ENCODE measurements around the gene MAP1LC3C.

Gene MAP1LC3C

GRCh38 chr1:241972703-241973369, 26.1 kb downstream of the MAP1LC3C start:
- Mint-ChIP-seq H3K27me3 (no peaks in the 10 kb centered on the region), H3K36me3 (ENCODE audit: low read depth) (no peaks in the 10 kb centered on the region), H3K9me3 (no peaks in the 10 kb centered on the region), H3K27ac (no peak overlapping the region), H3K4me1 (ENCODE audit: low read depth) (no peaks in the 10 kb centered on the region), H3K4me3 (no peak overlapping the region)
- no peak for DNase-seq

- DNase-seq: no peak
- Mint-ChIP-seq H3K4me1 (ENCODE audit: low read depth) (no peaks in the 10 kb centered on the region), H3K4me3 (no peak overlapping the region), H3K27me3 (no peaks in the 10 kb centered on the region), H3K36me3 (ENCODE audit: low read depth) (no peaks in the 10 kb centered on the region), H3K9me3 (no peaks in the 10 kb centered on the region), H3K27ac (no peak overlapping the region)
Observed at GRCh38 chr1:241968611-241969010, 30.3 kb downstream of the MAP1LC3C start.

- Mint-ChIP-seq H3K36me3 (ENCODE audit: low read depth) (no peaks in the 10 kb centered on the region), H3K9me3 (no peaks in the 10 kb centered on the region), H3K27me3 (no peaks in the 10 kb centered on the region), H3K4me3 (no peak overlapping the region), H3K4me1 (ENCODE audit: low read depth) (no peaks in the 10 kb centered on the region), H3K27ac (no peak overlapping the region)
- DNase-seq: no peak
Observed at GRCh38 chr1:241964550-241965282, 34.2 kb downstream of the MAP1LC3C start.

GRCh38 chr1:241963722-241964121, 35.2 kb downstream of the MAP1LC3C start:
- no peaks in the 10 kb centered on the region for H3K9me3 Mint-ChIP-seq
- H3K4me1 Mint-ChIP-seq (ENCODE audit: low read depth): no peaks in the 10 kb centered on the region
- H3K4me3 Mint-ChIP-seq: no peak overlapping the region
- H3K27ac Mint-ChIP-seq: no peak overlapping the region
- H3K27me3 Mint-ChIP-seq: no peaks in the 10 kb centered on the region
- DNase-seq: no peak
- H3K36me3 Mint-ChIP-seq (ENCODE audit: low read depth): no peaks in the 10 kb centered on the region

- Mint-ChIP-seq H3K36me3 (ENCODE audit: low read depth) (no peaks in the 10 kb centered on the region), H3K27ac (no peak overlapping the region), H3K9me3 (no peaks in the 10 kb centered on the region), H3K4me3 (no peak overlapping the region), H3K27me3 (no peaks in the 10 kb centered on the region), H3K4me1 (ENCODE audit: low read depth) (no peaks in the 10 kb centered on the region)
- DNase-seq: no peak
Observed at GRCh38 chr1:241962153-241962552, 36.7 kb downstream of the MAP1LC3C start.

- DNase-seq: no peak
- H3K27ac Mint-ChIP-seq: no peak within 1 kb of the TSS
- H3K36me3 Mint-ChIP-seq (ENCODE audit: low read depth): no peaks in the 10 kb centered on the region
- no peak within 1 kb of the TSS for H3K4me3 Mint-ChIP-seq
- no peaks in the 10 kb centered on the region for H3K27me3 Mint-ChIP-seq
- H3K4me1 Mint-ChIP-seq (ENCODE audit: low read depth): no peaks in the 10 kb centered on the region
- no peaks in the 10 kb centered on the region for H3K9me3 Mint-ChIP-seq
Observed at GRCh38 chr1:241957692-241958494, 41.0 kb downstream of the MAP1LC3C start, which contains the start of gene BECN2. TSS of gene BECN2 (plus strand) at chr1:241957767. CDS start at chr1:241957767, 0 bp downstream.

GRCh38 chr1:241950390-241950789, 48.5 kb downstream of the MAP1LC3C start:
- no peak for DNase-seq
- H3K27me3 Mint-ChIP-seq: peaks cover 2% of the 10 kb centered on the region
- H3K9me3 Mint-ChIP-seq: no peaks in the 10 kb centered on the region
- no peaks in the 10 kb centered on the region for H3K4me1 Mint-ChIP-seq (ENCODE audit: low read depth)
- H3K36me3 Mint-ChIP-seq (ENCODE audit: low read depth): no peaks in the 10 kb centered on the region
- no peak overlapping the region for H3K4me3 Mint-ChIP-seq
- H3K27ac Mint-ChIP-seq: no peak overlapping the region

GRCh38 chr1:241947354-241947753, 51.5 kb downstream of the MAP1LC3C start:
- peaks cover 2% of the 10 kb centered on the region for H3K27me3 Mint-ChIP-seq
- H3K27ac Mint-ChIP-seq: no peak overlapping the region
- H3K9me3 Mint-ChIP-seq: no peaks in the 10 kb centered on the region
- no peak overlapping the region for H3K4me3 Mint-ChIP-seq
- H3K36me3 Mint-ChIP-seq (ENCODE audit: low read depth): no peaks in the 10 kb centered on the region
- no peaks in the 10 kb centered on the region for H3K4me1 Mint-ChIP-seq (ENCODE audit: low read depth)
- no peak for DNase-seq

Data from activated T-cell treated with anti-CD3 and anti-CD28 coated beads, Interleukin-2, amount 50 U/mL, for 24 hours (primary cell).